ENCODE results near the gene MAST1. TPM values are rescaled to one million over a fixed set of nuclear protein-coding genes. Genes with fewer than 3 reads are reported as not detected.
A peak's percentile ranks its signal among the peaks of the same experiment; 100 is the strongest.

The MAST1 gene
- total RNA-seq, 1 experiment from 2014 or later = 28.9 TPM

GRCh38 chr19:12864143-12864542 lies 25.8 kb downstream of the MAST1 start:
- ChIA-PET CTCF (interaction anchor here (0.9 to 1.0 kb wide), 2 partner anchors 16 to 17 kb away, joined by 4 read pairs; no protein-coding TSS in a partner anchor), POLR2A (no interaction called here)
- BruUV-seq (replicated peaks) = no TSS peak

GRCh38 chr19:12864721-12865715 lies 26.7 kb downstream of the MAST1 start:
- no TSS peak for BruUV-seq (replicated peaks)
- DNase-seq (ENCODE audit: low read depth, low spot score) = no peak
- ChIA-PET CTCF (interaction anchor here (0.9 to 1.0 kb wide), 2 partner anchors 17 to 18 kb away, joined by 4 read pairs; no protein-coding TSS in a partner anchor), POLR2A (no interaction called here), RAD21 (ENCODE audit: low non-redundant PET in 1 of 2, low total read pairs in 2 of 2, uncharacterized antibody in 2 of 2, unreplicated experiment in 2 of 2) (no interaction called here)
- Histone ChIP-seq H3K4me3 (replicated peaks in 1 of 2; ENCODE audit: low read depth in 1 of 2, low read length in 2 of 2) (no peak overlapping the region), H3K36me3 (ENCODE audit: control insufficient read depth in 1 of 2, insufficient read depth in 2 of 2, low read length in 2 of 2) (peaks cover 0 to 9% of the 10 kb centered on the region in 2 experiments; a peak in 1 of 4 replicates), H4K20me1 (ENCODE audit: insufficient read depth) (no peaks in the 10 kb centered on the region), H3K9me2 (ENCODE audit: insufficient read depth) (no peaks in the 10 kb centered on the region), H3K27ac (ENCODE audit: low read depth, low read length) (no peak overlapping the region), H3K79me2 (ENCODE audit: insufficient read depth, low read length) (no peaks in the 10 kb centered on the region), H3K9me3 (ENCODE audit: control insufficient read depth in 1 of 2, insufficient read depth in 1 of 2, low read depth in 1 of 2, low read length in 2 of 2) (no peaks in the 10 kb centered on the region), H3K4me2 (ENCODE audit: low read length) (no peak overlapping the region), H2AFZ (ENCODE audit: low read depth, low read length, poor library complexity, severe bottlenecking) (no peak overlapping the region), H3K4me1 (ENCODE audit: control insufficient read depth in 1 of 2, insufficient read depth in 2 of 2, low read length in 2 of 2) (peaks cover 0 to 6% of the 10 kb centered on the region in 2 experiments; a peak in 2 of 4 replicates), H3K27me3 (ENCODE audit: insufficient read depth, low read length) (no peaks in the 10 kb centered on the region), H3K9ac (ENCODE audit: low read length) (no peak overlapping the region)
- no peak for ATAC-seq
- intact Hi-C loops (cut with micrococcal nuclease) = no loop called here
- no peak for TF ChIP-seq RAD21 (IDR thresholded peaks at IDR 0.05; ENCODE audit: low read depth)
- TF ChIP-seq JUND (IDR thresholded peaks at IDR 0.05) = no peak
- TF ChIP-seq CTCF (IDR thresholded peaks at IDR 0.05 in 2 of 3, conservative IDR thresholded peaks at IDR 0.05 in 1 of 3; ENCODE audit: borderline replicate concordance in 1 of 3, insufficient read depth in 1 of 3, low read depth in 2 of 3, low read length in 2 of 3) = 0 out of 6 replicates have a peak, but pooled peaks of 1 of the 3 experiments have one; percentile 4
- no peak for TF ChIP-seq SRF (IDR thresholded peaks at IDR 0.05; ENCODE audit: low read depth)
- TF ChIP-seq SIN3A (IDR thresholded peaks at IDR 0.05; ENCODE audit: low read depth) = no peak
- TF ChIP-seq FOSL1 (IDR thresholded peaks at IDR 0.05; ENCODE audit: low read depth) = no peak
- no peak for TF ChIP-seq SP1 (IDR thresholded peaks at IDR 0.05; ENCODE audit: low read depth)
- no peak for TF ChIP-seq ZNF274 (IDR thresholded peaks at IDR 0.05; ENCODE audit: low read depth, low read length)
- TF ChIP-seq MAX (IDR thresholded peaks at IDR 0.05) = no peak
- no peak for TF ChIP-seq ELF1 (IDR thresholded peaks at IDR 0.05; ENCODE audit: borderline replicate concordance, low read depth)
- TF ChIP-seq EZH2phosphoT487 (IDR thresholded peaks at IDR 0.05; ENCODE audit: borderline replicate concordance) = no peak
- no peak for TF ChIP-seq ATF3 (IDR thresholded peaks at IDR 0.05)
- no peak for TF ChIP-seq EGR1 (IDR thresholded peaks at IDR 0.05; ENCODE audit: low read depth)
- TF ChIP-seq POLR2A (IDR thresholded peaks at IDR 0.05; ENCODE audit: borderline replicate concordance, extremely low read depth, insufficient read depth, insufficient read length) = no peak
- 0 out of 2 replicates have a peak, but pooled peaks have one; percentile 14 for TF ChIP-seq POLR2AphosphoS5 (IDR thresholded peaks at IDR 0.05; ENCODE audit: low read depth, low read length)
- TF ChIP-seq CBX3 (IDR thresholded peaks at IDR 0.05; ENCODE audit: low read depth) = no peak

More at GRCh38 chr19:12864143-12864542, 25.8 kb downstream of the MAST1 start:
- TF ChIP-seq ATF3 (IDR thresholded peaks at IDR 0.05) = no peak
- no peak for TF ChIP-seq TCF7L2 (IDR thresholded peaks at IDR 0.05; ENCODE audit: borderline replicate concordance, extremely low read depth, insufficient read depth, insufficient read length)
- no peak for TF ChIP-seq SRF (IDR thresholded peaks at IDR 0.05; ENCODE audit: low read depth)
- TF ChIP-seq EZH2phosphoT487 (IDR thresholded peaks at IDR 0.05; ENCODE audit: borderline replicate concordance) = no peak
- ATAC-seq = no peak
- H3K4me3 ChIP-seq (replicated peaks in 1 of 2; ENCODE audit: low read depth in 1 of 2, low read length in 2 of 2) = no peak overlapping the region
- no peaks in the 10 kb centered on the region for H3K9me2 ChIP-seq (ENCODE audit: insufficient read depth)
- no peak overlapping the region for H3K4me2 ChIP-seq (ENCODE audit: low read length)
- H3K4me1 ChIP-seq (ENCODE audit: control insufficient read depth in 1 of 2, insufficient read depth in 2 of 2, low read length in 2 of 2) = peaks cover 0 to 6% of the 10 kb centered on the region in 2 experiments; a peak in 2 of 4 replicates
- H3K27me3 ChIP-seq (ENCODE audit: insufficient read depth, low read length) = no peaks in the 10 kb centered on the region
- intact Hi-C loops (cut with micrococcal nuclease) = no loop called here
- H3K36me3 ChIP-seq (ENCODE audit: control insufficient read depth in 1 of 2, insufficient read depth in 2 of 2, low read length in 2 of 2) = peaks cover 0 to 7% of the 10 kb centered on the region in 2 experiments; a peak in 1 of 4 replicates
- no peak for DNase-seq (ENCODE audit: low read depth, low spot score)
- no peak overlapping the region for H3K9ac ChIP-seq (ENCODE audit: low read length)
- H3K79me2 ChIP-seq (ENCODE audit: insufficient read depth, low read length) = no peaks in the 10 kb centered on the region
- H3K9me3 ChIP-seq (ENCODE audit: control insufficient read depth in 1 of 2, insufficient read depth in 1 of 2, low read depth in 1 of 2, low read length in 2 of 2) = no peaks in the 10 kb centered on the region
- no peak overlapping the region for H3K27ac ChIP-seq (ENCODE audit: low read depth, low read length)
- no peak overlapping the region for H2AFZ ChIP-seq (ENCODE audit: low read depth, low read length, poor library complexity, severe bottlenecking)
- RAD21 ChIA-PET (ENCODE audit: low non-redundant PET in 1 of 2, low total read pairs in 2 of 2, uncharacterized antibody in 2 of 2, unreplicated experiment in 2 of 2) = no interaction called here
- no peaks in the 10 kb centered on the region for H4K20me1 ChIP-seq (ENCODE audit: insufficient read depth)
